ENCODE data around the gene KLHDC9.
A peak's percentile ranks its signal among the peaks of the same experiment; 100 is the strongest.

Gene KLHDC9

DNA sequence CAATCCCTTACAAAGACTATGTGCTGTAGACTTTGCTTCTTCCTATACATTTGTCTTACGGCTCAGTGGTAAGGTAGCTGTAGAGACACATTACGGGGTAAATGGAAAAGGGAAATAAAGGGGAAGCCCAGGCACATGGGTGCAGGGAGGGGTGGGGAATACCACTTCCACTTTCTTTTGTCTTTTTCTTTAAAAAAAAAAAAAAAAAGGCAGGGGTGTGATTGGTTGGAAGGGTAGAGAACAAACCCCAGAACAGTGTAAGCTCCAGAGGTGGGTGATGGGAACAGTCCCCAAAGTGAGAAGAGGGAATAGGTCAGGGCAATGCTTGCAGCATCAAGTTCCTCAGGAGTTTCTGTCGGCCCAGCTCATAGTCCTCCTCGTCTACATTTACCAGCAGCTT lies 23.7 kb downstream of the KLHDC9 start:
- H3K4me3 ChIP-seq (ENCODE audit: low read depth, low read length) = no peak overlapping the region
- TF ChIP-seq, protein P1, sequence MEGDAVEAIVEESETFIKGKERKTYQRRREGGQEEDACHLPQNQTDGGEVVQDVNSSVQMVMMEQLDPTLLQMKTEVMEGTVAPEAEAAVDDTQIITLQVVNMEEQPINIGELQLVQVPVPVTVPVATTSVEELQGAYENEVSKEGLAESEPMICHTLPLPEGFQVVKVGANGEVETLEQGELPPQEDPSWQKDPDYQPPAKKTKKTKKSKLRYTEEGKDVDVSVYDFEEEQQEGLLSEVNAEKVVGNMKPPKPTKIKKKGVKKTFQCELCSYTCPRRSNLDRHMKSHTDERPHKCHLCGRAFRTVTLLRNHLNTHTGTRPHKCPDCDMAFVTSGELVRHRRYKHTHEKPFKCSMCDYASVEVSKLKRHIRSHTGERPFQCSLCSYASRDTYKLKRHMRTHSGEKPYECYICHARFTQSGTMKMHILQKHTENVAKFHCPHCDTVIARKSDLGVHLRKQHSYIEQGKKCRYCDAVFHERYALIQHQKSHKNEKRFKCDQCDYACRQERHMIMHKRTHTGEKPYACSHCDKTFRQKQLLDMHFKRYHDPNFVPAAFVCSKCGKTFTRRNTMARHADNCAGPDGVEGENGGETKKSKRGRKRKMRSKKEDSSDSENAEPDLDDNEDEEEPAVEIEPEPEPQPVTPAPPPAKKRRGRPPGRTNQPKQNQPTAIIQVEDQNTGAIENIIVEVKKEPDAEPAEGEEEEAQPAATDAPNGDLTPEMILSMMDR (conservative IDR thresholded peaks at IDR 0.05; ENCODE audit: low read depth, low read length) = no peak
- DNase-seq (ENCODE audit: low read depth) = no peak

DNA sequence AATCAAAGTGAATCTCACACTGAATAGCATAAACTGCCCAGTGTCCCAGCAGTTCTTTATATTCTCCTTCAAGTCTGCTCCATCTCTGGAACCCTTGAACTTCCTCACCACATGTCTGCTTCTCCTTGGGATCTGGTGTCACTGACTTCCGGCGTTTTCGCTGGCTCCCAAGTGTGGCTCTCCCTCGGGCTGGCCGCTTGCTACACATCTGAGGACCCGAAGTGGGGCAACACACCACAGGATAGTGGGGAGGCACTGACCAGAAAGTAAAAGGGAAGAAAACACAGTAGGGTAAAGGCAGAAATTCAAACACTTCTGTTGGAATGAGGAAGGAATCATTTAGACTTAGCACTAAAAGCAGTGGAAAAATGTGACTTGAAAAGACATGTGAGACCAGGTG lies 24.8 kb downstream of the KLHDC9 start:
- H3K4me3 ChIP-seq (ENCODE audit: low read depth, low read length) = no peak overlapping the region
- no peak for DNase-seq (ENCODE audit: low read depth)
- TF ChIP-seq, protein P1 (conservative IDR thresholded peaks at IDR 0.05; ENCODE audit: low read depth, low read length) = no peak

DNA sequence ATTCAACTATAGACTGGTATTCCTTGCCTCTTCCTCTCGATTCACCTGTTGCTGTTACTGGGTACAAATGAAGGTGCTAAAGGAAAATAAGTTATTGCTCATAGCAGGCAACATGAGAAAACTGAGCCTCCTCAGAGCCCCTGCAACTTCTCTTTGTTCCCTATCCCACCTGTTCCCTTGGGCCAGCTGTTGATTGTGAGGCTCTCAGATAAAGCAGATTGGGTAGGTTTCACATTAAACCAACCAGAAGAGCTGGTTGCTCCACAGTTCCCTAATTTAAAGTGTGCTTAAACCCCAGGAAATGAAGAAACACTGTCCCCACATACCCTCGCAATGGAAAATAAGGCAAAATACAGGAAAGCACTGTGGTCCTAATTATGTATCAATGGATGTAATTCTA lies 29.5 kb downstream of the KLHDC9 start:
- no peak for DNase-seq (ENCODE audit: low read depth)
- TF ChIP-seq, protein P1 (conservative IDR thresholded peaks at IDR 0.05; ENCODE audit: low read depth, low read length) = no peak
- no peak overlapping the region for H3K4me3 ChIP-seq (ENCODE audit: low read depth, low read length)

DNA sequence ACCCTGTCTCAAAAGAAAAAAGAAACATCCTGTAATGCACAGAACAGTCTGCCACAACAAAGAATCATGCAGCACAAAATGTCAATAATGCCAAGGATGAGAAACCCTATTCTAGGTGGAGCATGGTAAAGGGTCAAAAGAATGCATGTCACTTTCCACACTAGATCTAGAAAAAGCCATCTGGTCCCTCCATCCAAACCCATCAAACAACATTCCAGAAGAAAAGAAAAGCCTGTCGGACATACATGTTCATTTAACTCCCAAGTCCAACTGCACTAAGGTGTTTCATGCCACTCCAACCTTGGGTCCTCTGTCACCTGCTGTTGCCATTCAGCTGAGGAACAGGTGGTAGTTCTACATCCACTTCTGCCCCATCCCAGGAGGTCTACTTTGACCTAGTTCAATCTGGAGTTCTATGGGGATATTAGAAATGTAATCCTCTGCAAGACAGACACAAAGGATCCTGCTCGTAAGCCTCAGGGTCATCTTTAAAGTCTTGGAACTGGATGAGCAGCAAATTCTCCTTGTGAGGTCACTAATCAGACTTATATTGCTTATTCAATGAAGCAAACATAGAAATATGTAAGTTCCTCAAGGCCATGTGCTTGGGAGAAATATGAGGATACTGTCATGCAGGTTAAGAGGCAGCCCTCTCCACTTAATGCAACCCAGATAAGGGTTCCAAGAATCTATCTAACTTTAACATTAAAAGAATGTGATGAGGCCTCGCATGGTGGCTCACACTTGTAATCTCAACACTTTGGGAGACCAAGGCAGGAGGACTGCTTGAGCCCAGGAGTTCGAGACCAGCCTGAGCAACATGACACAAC lies 30.6 kb downstream of the KLHDC9 start:
- no peak for DNase-seq (ENCODE audit: low read depth)

DNA sequence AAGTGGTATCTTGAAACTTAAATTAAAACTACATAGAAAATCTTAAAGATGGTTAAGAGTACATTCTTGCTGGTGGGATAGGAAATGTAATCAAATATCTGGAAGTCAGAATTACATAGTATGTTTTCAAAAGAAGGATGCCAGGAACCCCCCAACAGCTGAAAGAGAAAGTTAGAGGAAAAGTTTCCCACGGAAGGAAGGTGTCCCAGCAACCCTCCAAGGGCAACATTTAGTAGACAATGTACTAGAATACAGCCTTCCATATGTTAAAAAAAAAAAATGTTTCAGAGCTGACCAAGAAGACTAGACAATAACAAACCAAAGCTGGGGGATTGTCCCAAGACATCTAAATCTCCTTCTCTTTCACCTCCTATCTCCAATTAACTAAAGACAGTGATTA lies 32.1 kb downstream of the KLHDC9 start:
- H3K4me3 ChIP-seq (ENCODE audit: low read depth, low read length) = no peak overlapping the region
- TF ChIP-seq, protein P1 (conservative IDR thresholded peaks at IDR 0.05; ENCODE audit: low read depth, low read length) = no peak
- DNase-seq (ENCODE audit: low read depth) = no peak

More for the DNA sequence above, 30.6 kb downstream of the KLHDC9 start:
- no peak overlapping the region for H3K4me3 ChIP-seq (ENCODE audit: low read depth, low read length)
- TF ChIP-seq, protein P1 (conservative IDR thresholded peaks at IDR 0.05; ENCODE audit: low read depth, low read length) = no peak

DNA sequence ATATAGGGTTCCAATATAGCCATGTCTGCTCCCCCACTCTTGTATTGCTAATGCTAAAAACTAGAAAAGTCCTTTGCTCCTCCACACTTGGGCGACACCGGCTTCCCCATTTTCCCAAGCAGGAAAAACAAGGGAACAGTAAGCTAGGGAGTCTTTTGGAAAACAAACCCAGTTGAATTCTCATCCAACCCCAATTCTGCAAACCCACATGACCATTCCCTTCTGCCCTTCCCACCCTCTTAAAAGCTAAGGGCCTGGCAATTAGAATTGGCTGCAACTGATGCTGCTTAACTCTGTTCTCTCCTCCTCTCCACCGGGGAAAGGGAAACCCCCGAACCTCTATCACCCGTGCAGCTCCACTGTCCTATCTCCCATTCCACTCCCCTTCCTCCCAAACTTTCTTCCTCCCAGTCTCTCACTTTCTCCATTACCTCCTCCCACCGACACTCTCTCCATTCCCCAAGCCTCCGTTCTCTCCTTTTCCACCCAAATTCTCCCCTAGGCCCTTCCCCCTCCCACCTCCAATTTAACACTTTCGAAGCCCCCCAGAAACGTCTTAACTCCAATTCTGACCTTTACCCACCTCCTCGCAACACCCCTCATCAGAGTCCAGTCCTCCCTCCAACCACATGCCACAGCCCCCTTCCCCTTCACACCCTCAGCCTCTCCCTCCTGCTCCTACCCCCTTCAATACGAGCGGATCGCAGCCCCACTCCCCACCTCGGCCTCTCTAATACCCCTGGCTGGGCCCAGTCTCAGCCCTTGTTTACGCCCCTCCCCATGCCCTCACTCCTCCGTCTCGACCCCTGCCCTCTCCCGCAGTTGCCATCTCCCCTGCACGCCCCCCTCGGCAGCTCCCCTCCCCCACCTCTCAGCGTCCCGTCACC lies 33.6 kb downstream of the KLHDC9 start:
- peak; percentile 41 for DNase-seq (ENCODE audit: low read depth)
- peak overlapping the region; percentile 91 for H3K4me3 ChIP-seq (ENCODE audit: low read depth, low read length)
- TF ChIP-seq, protein P1 (conservative IDR thresholded peaks at IDR 0.05; ENCODE audit: low read depth, low read length) = no peak

All from choroid plexus epithelial cell (primary cell).